CD4-positive, alpha-beta T cell (primary cell): Measurements from ENCODE around the gene TRPC4AP. TPM values are rescaled to one million over a fixed set of nuclear protein-coding genes. Genes with fewer than 3 reads are reported as not detected.

Source experiments
- ATAC-seq: fragments of 200-7000 bp; cut with Tn5 transposase; one replicate; pipeline ENCODE4 v1.10.0; 2022; ENCODE audit warnings: mild to moderate bottlenecking; ENCODE audit not compliant: poor library complexity
- CTCF ChIA-PET: fragments of 350-600 bp; sonication (Branson Sonifier 250); formaldehyde crosslinking; loops from one replicate; lab custom pipeline; 2021; ENCODE audit warnings: antibody characterized with exemption, inconsistent platforms; lab: Charles Lee
- POLR2A ChIA-PET: fragments of 350-600 bp; sonication (Branson Sonifier 250); formaldehyde crosslinking; loops from one replicate; lab custom pipeline; 2021; ENCODE audit warnings: antibody characterized with exemption, inconsistent platforms; lab: Charles Lee
- DNase-seq, 14 experiments: peaks; one replicate each; pipeline ENCODE4 v3.0.0-alpha.2; 2013 to 2020; ENCODE audit warnings: mixed read lengths in 2 of 14
- H3K27ac ChIP-seq, 2 donors: one replicate each; pipeline versions ENCODE4 v1.5.1 to v1.7.0; 2013; ENCODE audit warnings: low read length in 2 of 2, low read depth in 1 of 2, mild to moderate bottlenecking in 1 of 2
- H3K27me3 ChIP-seq, 2 experiments: 1 replicate in 1 of 2; 2 replicates in 1 of 2; pipeline versions ENCODE4 v1.6.1 to v1.7.0; 2013; ENCODE audit warnings: low read length in 2 of 2, control low read depth in 1 of 2, mild to moderate bottlenecking in 1 of 2, moderate library complexity in 1 of 2; ENCODE audit not compliant: insufficient read depth in 2 of 2, control insufficient read depth in 1 of 2
- H3K36me3 ChIP-seq: one replicate; pipeline ENCODE4 v1.6.1; 2013; ENCODE audit warnings: low read length, control low read depth; ENCODE audit not compliant: insufficient read depth
- H3K4me1 ChIP-seq: one replicate; pipeline ENCODE4 v1.6.1; 2013; ENCODE audit warnings: low read length, control low read depth; ENCODE audit not compliant: insufficient read depth
- H3K4me3 ChIP-seq: one replicate; pipeline ENCODE4 v1.5.1; 2013; ENCODE audit warnings: mild to moderate bottlenecking, low read length, moderate library complexity
- H3K9me3 ChIP-seq, 2 experiments: 1 replicate in 1 of 2; 2 replicates in 1 of 2; pipeline versions ENCODE4 v1.6.1 to v1.7.0; 2013; ENCODE audit warnings: low read length in 2 of 2, mild to moderate bottlenecking in 2 of 2, control low read depth in 1 of 2, moderate library complexity in 1 of 2; ENCODE audit not compliant: control insufficient read depth in 1 of 2, insufficient read depth in 1 of 2
- H3K27ac Mint-ChIP-seq: one replicate; pipeline ENCODE4 v1.8.0; 2020; ENCODE audit warnings: mixed read lengths
- H3K27me3 Mint-ChIP-seq: one replicate; pipeline ENCODE4 v1.8.0; 2021; ENCODE audit warnings: mixed read lengths
- H3K36me3 Mint-ChIP-seq: one replicate; pipeline ENCODE4 v1.8.0; 2021; ENCODE audit warnings: low read depth, mixed read lengths
- H3K4me1 Mint-ChIP-seq: one replicate; pipeline ENCODE4 v1.8.0; 2021; ENCODE audit warnings: low read depth, mixed read lengths
- H3K4me3 Mint-ChIP-seq: one replicate; pipeline ENCODE4 v1.8.0; 2020; ENCODE audit warnings: mild to moderate bottlenecking, mixed read lengths
- H3K9me3 Mint-ChIP-seq: one replicate; pipeline ENCODE4 v1.8.0; 2020; ENCODE audit warnings: mixed read lengths
- CTCF ChIP-seq: fragments of 200-600 bp; IDR thresholded peaks from one replicate; pipeline ENCODE4 v1.8.0; 2022; ENCODE audit warnings: antibody characterized with exemption, mild to moderate bottlenecking
- intact Hi-C, 2 experiments: fragments of 100-400 bp; cut with DNase I in 1 of 2; cut with micrococcal nuclease in 1 of 2; formaldehyde crosslinking; loops; one replicate each; pipeline versions ENCODE4 v1.15.1 to v1.9.0; 2023 to 2025; cut with DNase I, micrococcal nuclease
- total RNA-seq, 174 experiments: library from RNA in 2 of 174; stranded (reverse) in 2 of 174; gene quantifications; one replicate each; pipeline ENCODE4 v1.2.3 and lab custom pipeline; 2021 to 2026

Gene TRPC4AP
- total RNA-seq, 2 experiments from 2014 or later, result 56.3 to 60.6 TPM

GRCh38 chr20:34980543-34981233 is 111.9 kb downstream of the TRPC4AP start:
- TF ChIP-seq CTCF, result no peak
- Mint-ChIP-seq H3K27ac (no peak overlapping the region), H3K4me3 (no peak overlapping the region), H3K36me3 (no peaks in the 10 kb centered on the region), H3K4me1 (no peaks in the 10 kb centered on the region), H3K27me3 (peaks cover 48% of the 10 kb centered on the region), H3K9me3 (no peaks in the 10 kb centered on the region)
- Histone ChIP-seq H3K27me3 (peaks cover 11 to 18% of the 10 kb centered on the region in 2 experiments), H3K9me3 (peaks cover 0 to 5% of the 10 kb centered on the region in 2 experiments), H3K36me3 (no peaks in the 10 kb centered on the region), H3K4me3 (no peak overlapping the region), H3K4me1 (no peaks in the 10 kb centered on the region), H3K27ac (no peak overlapping the region)
- intact Hi-C loops, result no loop called here
- POLR2A ChIA-PET, result no interaction called here
- CTCF ChIA-PET, result no interaction called here
- DNase-seq (no peak), ATAC-seq (no peak)

- intact Hi-C loops, result no loop called here
- no peak for ATAC-seq
- no peaks in the 10 kb centered on the region for H3K4me1 ChIP-seq
- Mint-ChIP-seq H3K36me3 (no peaks in the 10 kb centered on the region), H3K27me3 (peaks cover 48% of the 10 kb centered on the region), H3K4me3 (no peak overlapping the region), H3K4me1 (no peaks in the 10 kb centered on the region), H3K27ac (no peak overlapping the region), H3K9me3 (no peaks in the 10 kb centered on the region)
- no peak overlapping the region for H3K27ac ChIP-seq
- no peak overlapping the region for H3K4me3 ChIP-seq
- POLR2A ChIA-PET, result no interaction called here
- peaks cover 11 to 18% of the 10 kb centered on the region in 2 experiments for H3K27me3 ChIP-seq
- CTCF ChIA-PET, result no interaction called here
- H3K9me3 ChIP-seq, result peaks cover 0 to 5% of the 10 kb centered on the region in 2 experiments
- DNase-seq, result no peak
- H3K36me3 ChIP-seq, result no peaks in the 10 kb centered on the region
- no peak for TF ChIP-seq CTCF
These were observed 113.0 kb downstream of the TRPC4AP start for GRCh38 chr20:34979366-34980153.

GRCh38 chr20:34978092-34978744 is 114.4 kb downstream of the TRPC4AP start:
- H3K36me3 ChIP-seq, result no peaks in the 10 kb centered on the region
- DNase-seq (no peak), ATAC-seq (no peak)
- ChIA-PET POLR2A (no interaction called here), CTCF (no interaction called here)
- H3K4me1 Mint-ChIP-seq, result no peaks in the 10 kb centered on the region
- TF ChIP-seq CTCF, result no peak
- no peak overlapping the region for H3K27ac Mint-ChIP-seq
- H3K4me3 Mint-ChIP-seq, result no peak overlapping the region
- H3K27me3 ChIP-seq, result peaks cover 4 to 11% of the 10 kb centered on the region in 2 experiments
- H3K9me3 ChIP-seq, result peaks cover 0 to 5% of the 10 kb centered on the region in 2 experiments
- H3K27me3 Mint-ChIP-seq, result peaks cover 42% of the 10 kb centered on the region
- no peaks in the 10 kb centered on the region for H3K36me3 Mint-ChIP-seq
- no peak overlapping the region for H3K4me3 ChIP-seq
- intact Hi-C loops, result no loop called here
- H3K9me3 Mint-ChIP-seq, result no peaks in the 10 kb centered on the region
- no peaks in the 10 kb centered on the region for H3K4me1 ChIP-seq
- H3K27ac ChIP-seq, result no peak overlapping the region
